ENCODE results near the gene STAB1.
A peak's percentile ranks its signal among the peaks of the same experiment; 100 is the strongest.

Gene STAB1

GRCh38 chr3:52483081-52483480 is 12.1 kb upstream of the STAB1 start:
- peak; percentile 20; the same call in 2 of the 3 replicates for ATAC-seq
- TF ChIP-seq RARB (CRISPR knock-in tag; IDR thresholded peaks at IDR 0.05) (no peak), TOX (CRISPR knock-in tag; IDR thresholded peaks at IDR 0.05; ENCODE audit: borderline replicate concordance) (no peak), ZNF565 (CRISPR knock-in tag; conservative IDR thresholded peaks at IDR 0.05; ENCODE audit: low read depth) (no peak), ESRRG (CRISPR knock-in tag; IDR thresholded peaks at IDR 0.05) (no peak), ZNF8 (CRISPR knock-in tag; IDR thresholded peaks at IDR 0.05) (no peak)

- ATAC-seq = peak; percentile 71
- TF ChIP-seq ISL1 (CRISPR knock-in tag; IDR thresholded peaks at IDR 0.05) (no peak), CSDC2 (CRISPR knock-in tag; IDR thresholded peaks at IDR 0.05) (no peak), CREB5 (CRISPR knock-in tag; IDR thresholded peaks at IDR 0.05; ENCODE audit: low read depth) (no peak), TOX (CRISPR knock-in tag; IDR thresholded peaks at IDR 0.05; ENCODE audit: borderline replicate concordance) (no peak), ARNTL (CRISPR knock-in tag; IDR thresholded peaks at IDR 0.05; ENCODE audit: borderline replicate concordance, low read depth) (no peak), ZNF8 (CRISPR knock-in tag; IDR thresholded peaks at IDR 0.05) (no peak), ZFP30 (CRISPR knock-in tag; IDR thresholded peaks at IDR 0.05) (no peak), POU6F1 (CRISPR knock-in tag; IDR thresholded peaks at IDR 0.05; ENCODE audit: borderline replicate concordance, low read depth) (no peak), PPARA (CRISPR knock-in tag; IDR thresholded peaks at IDR 0.05; ENCODE audit: borderline replicate concordance) (no peak), TSHZ2 (CRISPR knock-in tag; IDR thresholded peaks at IDR 0.05) (no peak), PATZ1 (CRISPR knock-in tag; IDR thresholded peaks at IDR 0.05; ENCODE audit: borderline replicate concordance) (no peak), ZNF70 (CRISPR knock-in tag; IDR thresholded peaks at IDR 0.05) (no peak), ZNF565 (CRISPR knock-in tag; conservative IDR thresholded peaks at IDR 0.05; ENCODE audit: low read depth) (no peak), SNAI2 (CRISPR knock-in tag; IDR thresholded peaks at IDR 0.05) (no peak), ZC3H10 (CRISPR knock-in tag; IDR thresholded peaks at IDR 0.05) (no peak), BACH2 (CRISPR knock-in tag; IDR thresholded peaks at IDR 0.05; ENCODE audit: borderline replicate concordance) (no peak), OSR1 (CRISPR knock-in tag; IDR thresholded peaks at IDR 0.05) (no peak), TCF4 (CRISPR knock-in tag; IDR thresholded peaks at IDR 0.05; ENCODE audit: borderline replicate concordance) (no peak), ESRRG (CRISPR knock-in tag; IDR thresholded peaks at IDR 0.05) (no peak), RARB (CRISPR knock-in tag; IDR thresholded peaks at IDR 0.05) (no peak)
Observed at GRCh38 chr3:52483577-52484381, 11.4 kb upstream of the STAB1 start.

GRCh38 chr3:52484680-52485461 is 10.3 kb upstream of the STAB1 start:
- no peak for ATAC-seq
- TF ChIP-seq ZC3H10 (CRISPR knock-in tag; IDR thresholded peaks at IDR 0.05) = no peak
- TF ChIP-seq ZFP30 (CRISPR knock-in tag; IDR thresholded peaks at IDR 0.05) = no peak
- no peak for TF ChIP-seq CSDC2 (CRISPR knock-in tag; IDR thresholded peaks at IDR 0.05)
- TF ChIP-seq TCF4 (CRISPR knock-in tag; IDR thresholded peaks at IDR 0.05; ENCODE audit: borderline replicate concordance) = no peak
- no peak for TF ChIP-seq ZNF8 (CRISPR knock-in tag; IDR thresholded peaks at IDR 0.05)
- TF ChIP-seq CSRNP3 (CRISPR knock-in tag; IDR thresholded peaks at IDR 0.05) = no peak
- no peak for TF ChIP-seq PATZ1 (CRISPR knock-in tag; IDR thresholded peaks at IDR 0.05; ENCODE audit: borderline replicate concordance)
- TF ChIP-seq SNAI2 (CRISPR knock-in tag; IDR thresholded peaks at IDR 0.05) = no peak
- TF ChIP-seq TOX (CRISPR knock-in tag; IDR thresholded peaks at IDR 0.05; ENCODE audit: borderline replicate concordance) = no peak
- TF ChIP-seq ARNTL (CRISPR knock-in tag; IDR thresholded peaks at IDR 0.05; ENCODE audit: borderline replicate concordance, low read depth) = no peak
- TF ChIP-seq GLIS3 (CRISPR knock-in tag; IDR thresholded peaks at IDR 0.05) = no peak
- no peak for TF ChIP-seq POU6F1 (CRISPR knock-in tag; IDR thresholded peaks at IDR 0.05; ENCODE audit: borderline replicate concordance, low read depth)
